Hepatocyte (in vitro differentiated cells): ENCODE results near the gene MSANTD4.

Experiments
- CTCF ChIP-seq: fragments of 200-600 bp; sonication (generic); IDR thresholded peaks from 2 replicates; pipeline ENCODE4 v1.5.1; 2016; ENCODE audit warnings: antibody characterized with exemption, mild to moderate bottlenecking; ENCODE audit not compliant: poor library complexity
- EZH2phosphoT487 ChIP-seq: fragments of 200-600 bp; sonication (generic); IDR thresholded peaks from one replicate; pipeline ENCODE4 v1.6.1; 2018; ENCODE audit warnings: antibody characterized with exemption, mild to moderate bottlenecking, low read depth, moderate library complexity; ENCODE audit not compliant: unreplicated experiment, severe bottlenecking

- TF ChIP-seq EZH2phosphoT487, result no peak
- TF ChIP-seq CTCF, result no peak
These were observed 35.5 kb downstream of the MSANTD4 start for GRCh38 chr11:105986554-105986953.
